HG02943 (cell line): ENCODE results near the gene CAP1.
"Not testable (repeated sequence)": the region's sequence is repeated elsewhere in the genome, so short reads cannot be mapped to it uniquely, and the experiment has no call there.

Source experiments
- ATAC-seq: cut with Tn5 transposase; IDR thresholded peaks from one replicate; pipeline ENCODE4 v1.9.1; 2021; ENCODE audit warnings: mild to moderate bottlenecking, low read depth, moderate library complexity; ENCODE audit not compliant: unreplicated experiment

Gene CAP1

DNA sequence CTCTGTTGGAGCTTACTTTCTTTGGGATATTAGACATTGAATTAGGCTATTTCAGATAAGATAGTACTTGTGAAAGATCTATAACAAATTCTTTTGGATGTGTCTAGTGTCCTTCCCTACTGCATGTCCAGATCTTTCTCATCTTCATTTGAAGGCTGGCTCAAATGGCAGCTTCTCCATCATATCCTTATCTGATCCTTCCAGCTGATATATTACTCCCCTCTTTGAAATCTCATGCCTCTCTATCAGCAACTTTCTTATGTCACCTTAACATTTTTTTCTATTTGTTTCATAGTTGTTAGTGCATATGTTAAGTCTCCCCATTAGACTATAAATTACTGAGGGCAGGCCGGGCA lies 17.5 kb downstream of the CAP1 start:
- ATAC-seq = no peak

DNA sequence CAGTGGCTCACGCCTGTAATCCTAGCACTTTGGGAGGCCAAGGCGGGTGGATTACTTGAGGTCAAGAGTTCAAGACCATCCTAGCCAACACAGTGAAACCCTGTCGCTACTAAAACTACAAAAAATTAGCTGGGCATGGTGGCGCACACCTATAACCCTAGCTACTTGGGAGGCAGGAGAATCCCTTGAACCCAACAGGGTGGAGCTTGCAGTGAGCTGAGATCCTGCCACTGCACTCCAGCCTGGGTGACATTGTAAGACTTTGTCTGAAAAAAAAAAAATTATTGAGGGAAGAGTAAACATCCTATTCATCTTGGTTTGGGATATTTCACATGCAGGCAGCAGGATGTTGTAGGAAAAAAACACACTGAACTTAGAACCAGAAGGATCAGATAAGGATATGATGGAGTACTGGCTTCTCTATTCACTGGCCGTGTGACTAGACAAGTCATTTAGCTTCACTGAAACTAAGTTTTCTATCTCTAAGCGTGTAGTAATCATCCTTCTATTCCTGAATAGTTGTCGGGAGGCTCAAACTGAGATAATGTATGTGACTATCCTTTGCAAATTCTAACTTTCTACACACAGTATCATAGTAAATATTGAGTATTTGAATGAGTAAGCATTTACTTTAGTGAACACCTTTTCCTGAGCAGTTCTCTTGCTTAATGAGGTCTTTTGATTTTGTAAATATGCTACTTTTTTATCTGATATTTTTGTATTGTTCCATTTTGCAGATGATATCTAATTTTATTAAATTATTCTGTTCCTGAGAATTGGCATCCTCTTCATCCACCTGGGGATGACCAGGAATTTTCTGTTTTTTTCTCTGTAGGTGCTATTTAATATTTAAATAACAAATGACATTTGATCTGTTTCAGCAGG lies 18.2 kb downstream of the CAP1 start:
- ATAC-seq = no peak

DNA sequence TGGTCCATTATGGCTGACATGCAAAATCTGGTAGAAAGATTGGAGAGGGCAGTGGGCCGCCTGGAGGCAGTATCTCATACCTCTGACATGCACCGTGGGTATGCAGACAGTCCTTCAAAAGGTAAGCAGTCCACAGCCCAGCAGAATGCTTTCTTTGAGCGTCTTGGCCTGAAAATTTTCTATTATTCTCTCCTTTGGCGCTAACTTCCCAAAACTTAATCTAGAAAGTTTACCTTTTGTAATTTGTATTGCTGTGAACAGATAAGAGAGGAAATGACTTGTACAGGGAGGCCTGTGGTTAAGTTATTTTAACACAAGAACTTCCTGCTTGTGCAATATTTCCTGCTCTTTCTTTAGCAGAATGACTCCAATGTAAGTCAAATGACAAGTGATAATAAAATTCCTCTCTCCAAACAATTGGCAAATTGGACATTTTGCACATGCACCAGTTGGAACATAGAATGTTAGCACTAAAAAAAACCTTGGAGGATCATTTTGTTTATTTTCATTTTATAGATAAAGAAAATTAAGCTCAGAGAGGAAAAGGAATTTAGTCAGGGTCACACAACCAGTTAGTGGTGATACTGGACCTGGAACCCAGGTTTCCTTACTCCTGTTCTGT lies 18.9 kb downstream of the CAP1 start:
- no peak for ATAC-seq

DNA sequence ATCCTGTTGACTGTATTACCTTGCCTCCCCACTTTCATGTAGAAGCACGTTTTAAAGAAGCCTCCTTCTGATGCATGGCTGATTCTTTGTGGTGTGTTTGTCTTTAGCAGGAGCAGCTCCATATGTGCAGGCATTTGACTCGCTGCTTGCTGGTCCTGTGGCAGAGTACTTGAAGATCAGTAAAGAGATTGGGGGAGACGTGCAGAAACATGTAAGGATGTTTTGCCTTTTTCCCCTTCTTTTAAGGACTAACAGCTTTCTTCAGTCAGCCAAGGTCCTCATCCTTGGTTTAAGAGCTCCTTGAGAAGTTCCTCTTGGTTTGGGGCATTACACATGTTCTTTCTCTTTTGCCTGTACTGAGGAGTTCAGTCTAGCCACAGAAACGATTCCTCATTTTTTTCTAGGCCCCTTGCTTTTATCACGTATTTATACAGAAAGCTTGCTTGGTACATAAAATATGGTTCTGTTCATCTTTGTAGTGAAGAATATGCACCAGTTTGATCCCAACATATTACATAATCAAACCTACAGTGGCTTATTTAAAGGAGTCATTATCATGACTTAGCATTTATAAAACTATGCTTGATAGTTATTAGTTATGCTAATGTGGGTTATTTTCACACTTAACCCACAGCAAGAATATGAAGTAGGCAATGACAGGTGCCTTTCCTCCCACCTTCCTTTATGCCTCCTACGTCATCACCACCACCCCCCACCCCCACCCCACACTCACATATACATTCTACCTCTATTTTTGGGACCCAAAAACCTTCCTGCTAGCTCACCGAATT lies 19.6 kb downstream of the CAP1 start:
- no peak for ATAC-seq

DNA sequence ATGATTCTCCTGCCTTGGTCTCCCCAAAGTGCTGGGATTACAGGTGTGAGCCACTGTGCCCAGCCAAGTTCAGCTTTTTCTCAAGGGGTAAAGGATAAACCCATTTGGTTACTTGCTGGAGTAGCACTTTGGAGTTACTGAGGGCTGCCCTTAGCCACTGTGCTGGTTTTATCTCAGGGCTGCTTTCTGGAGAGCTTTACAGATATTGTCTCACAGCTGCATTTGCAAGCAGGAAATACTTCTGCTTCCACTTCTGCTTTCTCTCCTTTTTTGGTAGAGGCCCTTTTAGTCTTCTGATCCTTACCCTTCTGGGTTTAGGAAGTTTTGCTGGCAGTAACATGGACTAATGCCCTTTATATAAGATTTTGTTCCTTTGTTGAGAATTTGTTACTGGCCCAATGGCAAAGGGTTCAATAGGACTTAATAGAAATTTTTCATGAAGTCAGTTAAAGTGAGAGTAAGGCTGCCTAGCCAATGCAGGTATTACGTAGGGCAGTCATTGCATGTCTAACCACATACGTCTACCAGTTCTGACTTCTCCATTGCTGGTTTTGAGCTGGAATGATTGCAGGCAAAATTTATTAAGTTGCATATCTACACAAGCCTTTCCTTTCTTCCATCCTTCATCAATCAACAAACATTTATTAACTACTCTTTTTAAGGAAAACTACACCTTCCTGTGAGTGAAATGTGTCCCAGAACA lies 24.4 kb downstream of the CAP1 start:
- no peak for ATAC-seq

DNA sequence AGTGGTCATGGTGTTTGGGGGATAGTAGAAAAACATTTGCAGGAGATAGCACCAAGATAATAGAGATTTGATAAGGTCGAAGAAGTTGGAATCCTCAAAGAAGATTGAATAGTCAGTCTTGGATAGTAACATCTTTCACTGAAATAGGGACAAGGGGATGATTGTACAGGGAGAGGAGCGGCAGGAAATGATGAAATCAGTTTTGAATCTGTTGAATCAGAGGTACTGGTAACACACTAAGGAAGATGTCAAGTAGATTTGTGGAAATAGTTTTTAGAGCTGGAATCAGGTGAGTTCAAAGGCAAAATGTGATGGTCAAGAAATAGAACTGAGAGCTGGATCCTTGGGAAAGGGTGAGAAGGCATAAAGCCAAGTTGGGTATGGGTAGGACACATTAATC lies 26.5 kb downstream of the CAP1 start:
- no peak for ATAC-seq

- ATAC-seq = no peak
These were observed 27.3 kb downstream of the CAP1 start for GRCh38 chr1:40067851-40068250.

DNA sequence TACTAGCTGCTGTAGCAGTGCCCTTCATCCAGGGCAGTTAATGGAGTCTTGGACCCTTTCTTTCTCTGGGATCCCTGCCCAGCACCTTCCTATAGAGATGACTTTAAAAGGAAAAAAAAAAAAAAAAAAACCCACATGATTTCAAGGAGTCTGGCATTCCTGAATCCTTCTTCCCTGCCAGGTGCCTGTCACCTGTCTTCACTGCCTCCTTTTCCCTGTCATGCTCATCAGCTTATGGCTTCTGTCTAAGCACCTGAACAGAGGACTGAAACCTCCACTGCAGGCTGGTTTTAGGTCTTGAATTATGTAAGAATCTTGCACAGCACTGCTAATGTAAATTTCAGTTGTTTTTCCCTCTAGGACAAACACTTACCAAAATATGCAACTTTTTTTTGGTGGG lies 31.6 kb downstream of the CAP1 start:
- ATAC-seq = no peak

DNA sequence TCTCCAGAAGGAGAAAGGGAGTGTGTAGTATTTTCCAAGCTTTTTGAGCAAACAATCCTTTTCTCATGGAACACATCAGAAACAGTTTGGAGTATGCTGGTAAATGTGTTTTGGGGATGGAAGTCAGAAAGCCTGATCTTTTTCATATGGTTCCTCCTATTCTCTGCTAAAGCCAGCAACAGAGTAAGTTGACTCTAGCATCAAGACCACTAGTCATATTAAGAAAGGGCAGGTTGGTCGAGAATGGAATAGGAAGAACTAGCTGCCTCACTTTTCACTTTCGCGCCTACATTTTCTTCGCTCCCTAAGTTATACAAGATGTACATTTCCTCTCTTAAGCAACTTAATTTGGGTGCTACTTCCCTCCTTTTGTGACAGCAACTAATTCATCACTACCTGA lies 32.5 kb downstream of the CAP1 start:
- no peak for ATAC-seq

GRCh38 chr1:40075266-40075665 lies 34.7 kb downstream of the CAP1 start:
- no peak for ATAC-seq

DNA sequence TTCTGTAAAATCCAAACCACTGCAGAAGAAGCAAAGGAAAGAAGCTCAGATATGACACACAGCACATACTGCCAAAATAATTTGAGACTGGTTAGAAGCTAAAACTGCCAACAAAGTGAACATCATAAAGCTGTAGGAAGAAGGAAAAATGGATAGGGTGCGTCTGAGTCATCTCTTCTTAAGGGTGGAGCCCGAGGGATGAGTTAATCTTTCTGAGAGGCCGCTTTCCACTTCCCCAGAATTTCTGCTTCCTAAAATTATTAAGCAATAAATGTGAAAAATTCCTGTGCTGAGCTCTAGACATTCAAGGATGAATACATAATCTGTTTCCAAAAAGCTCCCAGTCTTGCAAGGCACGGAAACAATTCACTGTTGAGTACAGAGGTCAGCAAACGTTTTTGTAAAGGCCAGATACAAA lies 36.4 kb downstream of the CAP1 start:
- ATAC-seq = no peak

- no peak for ATAC-seq
These were observed 38.2 kb downstream of the CAP1 start for GRCh38 chr1:40078512-40079333.

GRCh38 chr1:40079774-40080400 lies 39.4 kb downstream of the CAP1 start:
- ATAC-seq = no peak

GRCh38 chr1:40081871-40082270 lies 41.3 kb downstream of the CAP1 start:
- no peak for ATAC-seq

DNA sequence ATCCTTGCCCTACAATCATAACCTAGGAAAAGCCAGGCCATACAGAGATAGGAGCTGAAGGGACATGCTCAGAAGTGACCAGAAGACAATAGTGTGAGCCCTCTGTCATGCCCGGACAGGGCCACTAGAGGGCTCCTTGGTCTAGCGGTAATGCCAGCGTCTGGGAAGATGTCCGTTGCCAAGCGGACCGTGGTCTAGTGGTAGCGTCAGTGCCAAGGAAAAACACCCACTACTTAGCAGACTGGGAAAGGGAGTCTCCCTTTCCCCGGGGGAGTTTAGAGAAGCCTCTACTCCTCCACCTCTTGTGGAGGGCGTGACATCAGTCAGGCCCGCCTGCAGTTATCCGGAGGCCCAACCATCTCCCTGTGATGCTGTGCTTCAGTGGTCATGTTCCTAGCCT lies 44.2 kb downstream of the CAP1 start:
- ATAC-seq = not testable (repeated sequence)

DNA sequence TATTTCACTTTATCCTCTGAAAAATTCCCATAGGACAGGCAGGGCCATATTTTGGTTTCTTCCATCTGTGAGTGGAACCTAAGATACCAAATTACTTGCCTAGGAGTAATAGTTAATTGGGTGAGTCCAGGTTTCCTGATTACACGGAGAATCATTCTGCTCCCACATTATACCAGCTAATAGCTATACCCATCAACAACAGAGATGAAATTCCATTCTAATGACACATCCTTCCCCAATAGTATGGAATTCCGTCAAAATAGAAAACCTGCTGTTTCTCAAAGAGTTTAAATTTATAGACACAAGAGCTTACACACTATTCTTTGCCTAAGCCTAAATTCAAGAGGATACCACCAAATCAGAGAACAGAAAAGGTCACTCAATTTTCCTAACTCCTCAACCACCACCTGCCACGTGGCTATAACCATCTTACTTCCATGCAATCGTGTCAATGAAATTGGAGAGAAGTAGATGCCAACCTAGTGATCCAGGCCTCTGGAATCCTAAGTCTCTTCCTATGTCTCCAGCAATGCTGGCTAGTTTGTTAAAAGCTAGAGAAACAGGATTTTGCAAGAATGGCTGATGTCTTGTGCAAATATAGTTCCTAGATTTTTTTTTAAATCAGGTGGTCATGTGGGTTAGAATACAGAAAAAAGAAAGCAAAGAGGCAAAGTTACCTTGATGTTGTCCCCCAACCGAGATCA lies 50.3 kb downstream of the CAP1 start:
- ATAC-seq = no peak

DNA sequence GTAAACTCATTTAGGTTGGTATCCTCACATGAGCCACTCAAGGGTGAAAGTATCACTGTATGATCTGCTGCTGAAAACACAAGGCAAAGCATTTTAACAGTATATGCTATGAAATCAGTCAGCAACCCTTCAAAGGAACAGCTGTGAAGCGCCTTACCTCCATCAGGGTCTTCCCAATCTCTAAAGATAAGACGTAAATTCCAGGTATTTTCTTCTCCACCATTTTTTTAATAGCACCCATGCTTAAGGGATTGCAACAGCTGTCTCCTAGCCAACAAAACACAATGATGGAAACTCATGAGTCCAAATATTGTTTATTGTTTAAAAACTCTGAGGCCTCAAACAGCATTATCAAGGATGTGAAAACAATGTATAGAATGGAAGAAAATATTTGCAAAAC lies 51.7 kb downstream of the CAP1 start:
- no peak for ATAC-seq

- no peak for ATAC-seq
These were observed 52.4 kb downstream of the CAP1 start for GRCh38 chr1:40092706-40093639.
